ENCODE data around the gene FILIP1.
"Not testable (repeated sequence)": the region's sequence is repeated elsewhere in the genome, so short reads cannot be mapped to it uniquely, and the experiment has no call there.

FILIP1 gene

DNA sequence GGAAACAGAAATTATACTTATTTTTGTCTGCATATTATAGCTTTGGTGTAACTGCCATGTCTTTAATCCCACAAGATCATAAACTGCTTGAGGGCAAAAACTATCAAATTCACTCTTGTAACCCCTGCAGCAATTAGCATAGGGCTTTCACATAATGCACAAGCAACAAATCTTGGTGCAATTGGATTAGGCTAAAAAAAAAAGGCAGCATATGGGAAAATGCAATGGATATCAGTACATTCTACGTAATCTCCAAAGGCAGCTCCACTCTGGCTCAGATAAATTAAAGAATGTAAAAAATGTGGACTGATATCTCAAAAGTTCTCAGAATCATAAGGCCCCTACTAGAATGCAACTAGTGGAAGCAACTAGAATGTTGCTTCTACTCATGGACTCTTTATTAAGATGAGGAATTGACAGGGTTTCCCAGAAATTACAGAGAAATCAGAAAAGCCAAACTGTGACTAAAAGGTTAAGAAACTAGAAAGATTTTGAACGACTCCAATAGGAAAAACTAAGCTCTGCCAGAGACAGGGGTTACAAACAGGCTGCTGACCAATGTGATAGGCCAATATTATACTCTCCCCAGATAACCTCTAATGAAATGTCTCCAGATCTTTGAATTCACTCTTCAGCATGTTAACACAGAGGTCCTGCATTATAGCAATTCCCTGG, 55.0 kb downstream of the FILIP1 start:
- no peak overlapping the region for H3K27ac ChIP-seq
- TF ChIP-seq CTCF (conservative IDR thresholded peaks at IDR 0.05): no peak

DNA sequence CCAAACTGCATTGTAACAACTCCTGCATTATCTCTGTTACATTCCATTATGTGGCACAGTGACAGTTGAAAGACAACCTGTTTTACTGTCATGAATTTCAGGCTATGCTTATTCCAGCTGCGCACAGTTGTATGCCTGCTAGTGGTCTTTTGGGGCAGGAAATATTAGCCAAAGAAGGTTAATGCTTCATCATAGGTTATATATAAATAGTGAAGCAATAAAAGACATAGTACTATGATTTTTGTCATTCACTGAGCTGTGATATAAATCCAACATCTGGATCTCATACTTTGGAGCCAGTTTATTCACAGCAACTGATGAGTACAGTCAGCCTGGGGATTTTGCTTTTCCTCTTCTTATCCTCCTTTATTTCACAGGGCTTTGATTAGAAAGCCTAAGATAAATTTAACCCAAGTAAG, 55.6 kb downstream of the FILIP1 start:
- TF ChIP-seq CTCF (conservative IDR thresholded peaks at IDR 0.05): no peak
- no peak overlapping the region for H3K27ac ChIP-seq

- no peak overlapping the region for H3K27ac ChIP-seq
- no peak for TF ChIP-seq CTCF (conservative IDR thresholded peaks at IDR 0.05)
Observed at GRCh38 chr6:75437421-75437891, 56.1 kb downstream of the FILIP1 start.

GRCh38 chr6:75436869-75437268, 56.7 kb downstream of the FILIP1 start:
- TF ChIP-seq CTCF (conservative IDR thresholded peaks at IDR 0.05): no peak
- H3K27ac ChIP-seq: no peak overlapping the region

DNA sequence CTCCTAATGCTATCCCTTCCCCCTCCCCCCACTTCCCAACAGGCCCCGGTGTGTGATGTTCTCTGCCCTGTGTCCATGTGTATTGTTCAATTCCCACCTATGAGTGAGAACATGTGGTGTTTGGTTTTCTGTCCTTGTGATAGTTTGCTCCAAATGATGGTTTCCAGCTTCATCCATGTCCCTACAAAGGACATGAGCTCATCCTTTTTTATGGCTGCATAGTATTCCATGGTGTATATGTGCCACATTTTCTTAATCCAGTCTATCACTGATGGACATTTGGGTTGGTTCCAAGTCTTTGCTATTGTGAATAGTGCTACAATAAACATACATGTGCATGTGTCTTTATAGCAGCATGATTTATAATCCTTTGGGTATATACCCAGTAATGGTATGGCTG, 60.8 kb downstream of the FILIP1 start:
- H3K27ac ChIP-seq: not testable (repeated sequence)

GRCh38 chr6:75431379-75431778, 62.2 kb downstream of the FILIP1 start:
- no peak overlapping the region for H3K27ac ChIP-seq
- no peak for TF ChIP-seq CTCF (conservative IDR thresholded peaks at IDR 0.05)

DNA sequence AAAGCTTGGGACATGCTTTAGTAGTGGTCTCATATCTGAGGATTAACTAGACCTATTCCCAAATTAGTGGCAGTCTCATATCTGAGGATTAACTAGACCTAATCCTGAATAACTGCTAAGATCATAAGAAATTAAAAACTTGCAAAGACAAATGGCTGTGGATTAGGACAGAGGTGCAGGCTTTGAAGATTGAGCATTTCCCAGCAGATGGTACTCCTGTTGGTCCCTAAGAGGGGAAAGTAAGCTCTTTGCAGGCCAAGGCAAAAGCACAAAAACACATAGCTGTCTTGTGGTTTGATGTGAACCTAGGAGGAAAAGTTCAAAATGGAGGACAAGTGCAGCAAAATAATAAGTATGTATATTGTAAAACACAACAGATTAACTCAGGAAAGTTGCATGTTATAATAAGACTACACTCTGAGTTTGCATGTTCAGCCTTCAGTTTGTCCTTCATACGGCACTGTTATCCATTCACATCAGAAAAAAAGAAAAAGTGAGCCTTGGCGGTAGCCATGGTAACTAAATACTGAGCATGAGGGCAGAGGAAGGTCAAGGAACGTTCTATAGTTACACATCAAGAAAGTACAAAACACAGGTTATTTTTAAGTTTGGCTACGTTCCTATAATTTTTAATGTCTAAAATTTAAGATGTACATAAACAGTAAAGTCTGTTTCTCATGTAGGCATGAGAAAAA, 62.8 kb downstream of the FILIP1 start:
- no peak overlapping the region for H3K27ac ChIP-seq
- TF ChIP-seq CTCF (conservative IDR thresholded peaks at IDR 0.05): no peak

Data from VCaP (cell line).